ENCODE results near the gene SLC16A8.

DNA sequence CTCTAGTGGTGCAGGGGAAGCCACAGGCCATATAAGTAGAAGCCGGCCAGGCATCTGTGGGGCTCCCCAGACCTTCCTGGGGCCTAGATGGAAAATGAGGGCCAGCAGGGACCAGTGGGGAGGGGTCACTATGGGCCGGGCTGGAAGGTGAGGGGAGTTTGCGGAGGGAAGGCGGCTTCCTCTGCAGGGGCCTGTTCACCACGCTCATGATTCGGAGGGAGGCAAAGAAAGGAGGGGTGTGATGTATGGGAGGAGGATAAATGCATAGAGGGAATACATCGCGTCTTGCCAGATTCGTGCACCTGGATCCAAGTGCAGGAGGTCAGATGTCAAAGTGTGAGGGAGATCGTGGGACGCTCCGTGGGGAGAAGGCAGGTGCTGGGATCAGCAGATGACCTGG lies 6.9 kb downstream of the SLC16A8 start:
- TF ChIP-seq, protein P1, sequence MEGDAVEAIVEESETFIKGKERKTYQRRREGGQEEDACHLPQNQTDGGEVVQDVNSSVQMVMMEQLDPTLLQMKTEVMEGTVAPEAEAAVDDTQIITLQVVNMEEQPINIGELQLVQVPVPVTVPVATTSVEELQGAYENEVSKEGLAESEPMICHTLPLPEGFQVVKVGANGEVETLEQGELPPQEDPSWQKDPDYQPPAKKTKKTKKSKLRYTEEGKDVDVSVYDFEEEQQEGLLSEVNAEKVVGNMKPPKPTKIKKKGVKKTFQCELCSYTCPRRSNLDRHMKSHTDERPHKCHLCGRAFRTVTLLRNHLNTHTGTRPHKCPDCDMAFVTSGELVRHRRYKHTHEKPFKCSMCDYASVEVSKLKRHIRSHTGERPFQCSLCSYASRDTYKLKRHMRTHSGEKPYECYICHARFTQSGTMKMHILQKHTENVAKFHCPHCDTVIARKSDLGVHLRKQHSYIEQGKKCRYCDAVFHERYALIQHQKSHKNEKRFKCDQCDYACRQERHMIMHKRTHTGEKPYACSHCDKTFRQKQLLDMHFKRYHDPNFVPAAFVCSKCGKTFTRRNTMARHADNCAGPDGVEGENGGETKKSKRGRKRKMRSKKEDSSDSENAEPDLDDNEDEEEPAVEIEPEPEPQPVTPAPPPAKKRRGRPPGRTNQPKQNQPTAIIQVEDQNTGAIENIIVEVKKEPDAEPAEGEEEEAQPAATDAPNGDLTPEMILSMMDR (IDR thresholded peaks at IDR 0.05), result no peak
- no peak for TF ChIP-seq EZH2 (IDR thresholded peaks at IDR 0.05; ENCODE audit: borderline replicate concordance, insufficient read depth, low read depth, low read length, poor library complexity, severe bottlenecking)
